Ovary (tissue), 3 donors: ENCODE results near the gene CCL4L2.

Experiments
- EP300 ChIP-seq: sonication (generic); formaldehyde crosslinking; IDR thresholded peaks from one replicate; pipeline ENCODE4 v1.6.1; 2017; ENCODE audit warnings: antibody characterized with exemption
- POLR2A ChIP-seq: fragments of 450-650 bp; IDR thresholded peaks from one replicate; pipeline ENCODE4 v1.6.1; 2017; ENCODE audit warnings: antibody characterized with exemption, mild to moderate bottlenecking, moderate library complexity
- TF ChIP-seq, protein P1 (sequence below), 3 donors: fragments of 450-650 bp in 2 of 3; fragments of 200-600 bp in 1 of 3; IDR thresholded peaks; one replicate each; pipeline versions ENCODE4 v1.5.1 to v1.8.0; 2016 to 2022; ENCODE audit warnings: antibody characterized with exemption in 3 of 3, mild to moderate bottlenecking in 1 of 3
- donor health status: DM: no; HTN: no; CAD: no.

DNA sequence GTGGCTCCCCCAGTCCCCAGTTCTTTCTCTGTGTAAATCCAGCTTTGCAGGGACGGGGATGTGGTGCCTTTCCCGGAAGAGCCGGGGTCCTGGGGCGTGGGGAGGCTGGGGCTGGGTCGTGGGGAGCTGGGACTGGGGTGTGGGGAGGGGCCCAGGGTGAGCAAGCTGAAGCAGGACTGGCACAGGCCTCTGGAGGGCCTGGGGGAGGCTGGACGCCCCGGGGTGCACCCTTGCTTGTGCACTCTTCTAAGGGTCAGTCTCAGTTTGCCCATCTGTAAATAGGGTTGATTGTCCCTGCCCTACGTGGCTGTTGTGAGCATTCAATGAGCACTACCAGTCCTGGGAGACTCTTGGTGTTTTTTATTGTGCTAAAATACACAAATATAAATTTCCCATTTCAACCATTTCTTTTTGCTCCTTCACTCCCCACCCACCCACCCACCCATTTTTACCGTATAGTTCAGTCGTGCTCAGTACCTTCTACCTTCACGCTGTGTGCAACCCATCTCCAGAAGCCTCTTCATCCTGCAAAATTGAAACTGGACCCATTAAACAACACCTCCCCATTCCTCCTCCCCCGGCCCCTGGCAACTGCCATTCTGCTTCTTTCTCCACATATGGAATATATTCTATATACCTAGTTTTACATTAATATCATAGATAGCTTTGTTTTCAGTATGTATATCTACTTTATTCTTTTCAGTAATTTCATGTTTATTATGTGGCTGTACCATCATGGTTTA is 26.7 kb upstream of the CCL4L2 start:
- TF ChIP-seq, protein P1, sequence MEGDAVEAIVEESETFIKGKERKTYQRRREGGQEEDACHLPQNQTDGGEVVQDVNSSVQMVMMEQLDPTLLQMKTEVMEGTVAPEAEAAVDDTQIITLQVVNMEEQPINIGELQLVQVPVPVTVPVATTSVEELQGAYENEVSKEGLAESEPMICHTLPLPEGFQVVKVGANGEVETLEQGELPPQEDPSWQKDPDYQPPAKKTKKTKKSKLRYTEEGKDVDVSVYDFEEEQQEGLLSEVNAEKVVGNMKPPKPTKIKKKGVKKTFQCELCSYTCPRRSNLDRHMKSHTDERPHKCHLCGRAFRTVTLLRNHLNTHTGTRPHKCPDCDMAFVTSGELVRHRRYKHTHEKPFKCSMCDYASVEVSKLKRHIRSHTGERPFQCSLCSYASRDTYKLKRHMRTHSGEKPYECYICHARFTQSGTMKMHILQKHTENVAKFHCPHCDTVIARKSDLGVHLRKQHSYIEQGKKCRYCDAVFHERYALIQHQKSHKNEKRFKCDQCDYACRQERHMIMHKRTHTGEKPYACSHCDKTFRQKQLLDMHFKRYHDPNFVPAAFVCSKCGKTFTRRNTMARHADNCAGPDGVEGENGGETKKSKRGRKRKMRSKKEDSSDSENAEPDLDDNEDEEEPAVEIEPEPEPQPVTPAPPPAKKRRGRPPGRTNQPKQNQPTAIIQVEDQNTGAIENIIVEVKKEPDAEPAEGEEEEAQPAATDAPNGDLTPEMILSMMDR (IDR thresholded peaks at IDR 0.05) = no peak
- TF ChIP-seq POLR2A (no peak), EP300 (no peak)
